22Rv1 (cell line): Measurements from ENCODE around the gene ZNF296.

Source experiments
- H3K27ac ChIP-seq: fragments of 450-650 bp; 2 replicates; pipeline ENCODE4 v1.5.1; 2017
- CTCF ChIP-seq: fragments of 450-650 bp; IDR thresholded peaks from 2 replicates; pipeline ENCODE4 v1.5.1; 2017; ENCODE audit warnings: mild to moderate bottlenecking
- ZFX ChIP-seq: fragments of 450-650 bp; IDR thresholded peaks from 2 replicates; pipeline ENCODE4 v1.6.1; 2017; ENCODE audit warnings: antibody characterized with exemption, borderline replicate concordance

Gene ZNF296

DNA sequence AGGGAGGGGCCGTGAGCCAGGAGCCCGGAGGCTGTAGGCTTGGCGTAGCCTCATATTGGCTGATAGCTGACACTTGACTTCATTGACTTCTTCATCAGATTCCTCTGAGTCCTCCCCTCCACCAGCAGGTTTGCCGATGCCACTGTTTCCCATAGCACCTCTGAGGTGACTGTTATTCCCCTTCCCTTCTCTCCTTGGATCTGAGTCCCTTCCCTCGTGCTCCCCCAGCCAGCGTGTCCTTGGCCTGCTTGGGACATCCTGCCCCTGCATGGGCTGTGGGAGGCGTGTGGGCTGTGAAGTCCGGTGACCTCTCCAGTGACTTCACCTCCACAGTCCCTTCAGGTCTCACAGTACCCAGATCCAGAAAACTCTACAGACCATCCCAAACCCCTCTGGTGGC, 25.5 kb upstream of the ZNF296 start:
- peak overlapping the region; percentile 81; the same call in 1 of the 2 replicates for H3K27ac ChIP-seq
- TF ChIP-seq ZFX (no peak), CTCF (no peak)

DNA sequence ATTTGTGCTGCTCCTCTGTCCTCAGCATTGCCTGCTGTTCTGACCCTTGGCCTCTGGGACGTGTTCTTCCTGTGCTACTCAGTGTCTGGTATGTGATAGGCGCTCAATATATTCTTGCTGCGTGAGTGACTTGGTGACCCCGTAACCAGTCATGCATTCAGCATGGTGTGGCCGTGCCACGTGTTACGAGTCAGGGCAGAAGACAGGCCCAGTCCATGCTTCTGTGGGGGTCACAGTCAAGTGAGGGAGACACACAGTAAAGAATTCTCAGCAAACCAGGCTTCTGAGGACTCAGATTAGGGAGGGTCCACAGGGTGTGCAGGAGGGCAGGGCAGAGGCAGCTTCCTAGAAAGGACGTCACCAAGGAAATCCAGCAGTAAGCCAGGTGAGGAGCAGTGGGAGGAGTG, 24.6 kb upstream of the ZNF296 start:
- H3K27ac ChIP-seq: no peak overlapping the region

DNA sequence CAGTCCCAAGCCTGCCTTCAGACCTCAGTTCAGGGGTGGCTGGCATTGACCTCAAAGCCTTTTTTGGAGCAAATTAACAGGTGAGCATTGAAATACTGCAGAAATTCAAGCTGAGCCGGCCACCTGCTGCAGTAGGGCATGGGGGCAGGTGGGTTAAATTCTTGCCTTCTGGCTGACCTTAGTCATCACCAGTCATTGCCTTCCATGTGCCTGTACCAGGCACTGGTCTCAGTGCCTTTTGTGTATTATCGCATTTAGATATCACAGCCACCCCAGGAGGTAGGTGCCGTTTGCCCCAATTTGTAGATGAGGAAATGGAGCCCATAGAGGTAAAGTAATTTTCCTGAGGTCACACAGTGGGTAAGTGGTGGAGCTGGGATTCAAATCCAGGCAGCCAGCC, 23.9 kb upstream of the ZNF296 start:
- no peak overlapping the region for H3K27ac ChIP-seq
- TF ChIP-seq ZFX (no peak), CTCF (no peak)

More for the DNA sequence above, 24.6 kb upstream of the ZNF296 start:
- no peak for TF ChIP-seq CTCF
- no peak for TF ChIP-seq ZFX

GRCh38 chr19:45099467-45100191, 23.4 kb upstream of the ZNF296 start:
- no peak for TF ChIP-seq CTCF
- TF ChIP-seq ZFX: no peak
- no peak overlapping the region for H3K27ac ChIP-seq

DNA sequence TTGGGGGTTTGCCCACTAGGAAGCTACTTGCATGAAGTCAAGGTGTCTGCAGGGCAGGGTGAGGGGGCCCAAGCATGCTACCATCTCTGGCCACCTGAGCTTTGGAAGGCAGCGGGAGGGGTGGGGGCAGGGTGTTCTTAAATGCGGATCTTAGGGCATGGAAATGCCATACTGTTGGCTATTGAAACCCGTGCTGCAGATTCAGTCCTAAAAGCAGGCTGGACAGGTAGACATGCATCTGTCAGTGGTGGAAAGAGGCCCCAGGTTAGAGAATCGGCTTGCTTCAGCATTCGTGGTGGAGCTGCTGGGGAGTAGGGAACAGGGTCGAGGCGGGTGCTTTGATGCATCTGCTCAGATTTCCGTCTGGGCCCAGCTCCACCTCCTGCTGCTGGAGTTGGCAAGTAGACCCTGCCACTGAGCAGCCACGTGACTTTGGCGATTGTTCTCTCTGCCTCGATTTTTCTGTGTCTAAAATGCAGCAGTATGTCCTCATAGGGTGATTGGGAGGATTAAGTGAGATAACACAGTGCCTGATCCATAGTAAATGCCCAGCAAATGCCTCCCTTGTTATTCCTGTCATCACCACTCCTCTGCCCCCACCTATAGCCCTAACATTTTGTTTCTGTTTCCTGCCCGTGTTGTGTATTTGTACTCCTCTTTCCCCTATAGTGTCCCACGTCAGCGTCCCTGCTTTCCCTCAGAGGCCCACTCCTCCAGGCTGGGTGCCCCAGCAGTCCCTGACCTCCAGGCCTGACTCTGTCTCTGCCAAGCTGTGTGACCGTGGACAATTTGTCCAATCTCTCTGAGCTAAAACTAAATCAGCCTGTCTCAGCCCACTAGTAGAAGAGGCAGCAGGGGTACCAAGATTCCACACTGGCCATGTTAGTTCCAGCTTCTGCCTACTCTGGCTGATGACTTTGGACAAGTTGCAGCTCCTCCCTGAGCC, 22.5 kb upstream of the ZNF296 start:
- TF ChIP-seq ZFX (no peak), CTCF (no peak)

DNA sequence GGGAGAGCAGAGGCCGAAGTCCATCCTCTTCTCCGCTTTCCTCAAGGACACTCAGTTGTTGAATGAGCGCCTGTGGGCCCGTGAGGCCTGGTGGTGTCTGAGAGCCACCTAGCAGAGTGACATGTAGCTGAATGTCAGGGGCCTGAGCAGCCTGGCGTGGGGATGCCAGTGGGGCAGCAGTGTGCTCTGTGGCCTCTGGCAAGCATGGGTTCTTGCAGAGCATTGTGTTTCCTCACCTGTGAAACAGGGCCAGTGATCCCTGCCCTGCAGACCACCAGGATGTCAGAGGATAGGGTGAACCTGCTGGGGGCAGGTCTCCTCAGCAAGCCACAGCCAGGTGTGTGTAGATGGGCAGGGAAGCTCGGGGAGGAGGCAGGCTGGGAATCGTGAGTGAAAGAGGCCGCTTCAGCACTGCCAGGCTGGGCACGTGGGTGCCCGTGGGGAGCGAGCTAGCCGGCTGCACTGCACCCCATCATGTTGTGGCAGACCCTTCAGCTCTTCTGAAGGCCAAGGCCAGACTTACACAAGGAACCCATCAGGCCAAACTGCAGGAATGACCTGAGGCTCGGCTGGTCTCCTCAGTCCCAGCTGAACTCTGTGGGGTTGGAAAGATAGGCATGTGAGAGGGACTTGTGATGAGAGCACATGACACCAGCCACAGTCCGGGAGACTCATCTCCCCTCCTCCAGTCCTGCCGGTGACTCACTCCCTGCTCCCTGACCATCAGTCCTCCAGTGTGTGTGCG, 21.7 kb upstream of the ZNF296 start:
- no peak overlapping the region for H3K27ac ChIP-seq
- no peak for TF ChIP-seq CTCF
- no peak for TF ChIP-seq ZFX

More for the DNA sequence above, 22.5 kb upstream of the ZNF296 start:
- H3K27ac ChIP-seq: no peak overlapping the region
